ENCODE data around the gene TRIO. TPM values are rescaled to one million over a fixed set of nuclear protein-coding genes. Genes with fewer than 3 reads are reported as not detected.

The TRIO gene
- polyA plus RNA-seq, 1 experiment = 176 TPM

DNA sequence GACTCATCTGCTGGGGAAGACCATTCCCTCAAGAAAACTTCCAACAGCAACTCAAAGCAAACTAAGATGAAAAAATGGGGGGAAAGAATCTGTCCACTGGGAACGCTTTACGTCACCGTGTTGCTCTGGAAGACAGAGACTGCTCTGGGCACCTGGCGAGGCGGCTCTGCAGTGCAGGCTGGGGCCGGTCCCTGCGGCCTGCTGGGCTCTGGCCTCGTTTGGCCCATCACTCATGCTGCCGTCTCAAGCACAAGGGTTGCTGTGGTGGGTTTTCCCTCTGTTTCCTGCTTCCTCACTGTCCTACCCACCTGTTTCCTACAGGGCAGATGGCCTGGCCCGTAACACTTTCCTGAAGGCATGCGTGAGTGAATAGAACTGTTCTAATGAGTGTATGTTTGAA, 345.6 kb downstream of the TRIO start:
- TF ChIP-seq, protein P1, sequence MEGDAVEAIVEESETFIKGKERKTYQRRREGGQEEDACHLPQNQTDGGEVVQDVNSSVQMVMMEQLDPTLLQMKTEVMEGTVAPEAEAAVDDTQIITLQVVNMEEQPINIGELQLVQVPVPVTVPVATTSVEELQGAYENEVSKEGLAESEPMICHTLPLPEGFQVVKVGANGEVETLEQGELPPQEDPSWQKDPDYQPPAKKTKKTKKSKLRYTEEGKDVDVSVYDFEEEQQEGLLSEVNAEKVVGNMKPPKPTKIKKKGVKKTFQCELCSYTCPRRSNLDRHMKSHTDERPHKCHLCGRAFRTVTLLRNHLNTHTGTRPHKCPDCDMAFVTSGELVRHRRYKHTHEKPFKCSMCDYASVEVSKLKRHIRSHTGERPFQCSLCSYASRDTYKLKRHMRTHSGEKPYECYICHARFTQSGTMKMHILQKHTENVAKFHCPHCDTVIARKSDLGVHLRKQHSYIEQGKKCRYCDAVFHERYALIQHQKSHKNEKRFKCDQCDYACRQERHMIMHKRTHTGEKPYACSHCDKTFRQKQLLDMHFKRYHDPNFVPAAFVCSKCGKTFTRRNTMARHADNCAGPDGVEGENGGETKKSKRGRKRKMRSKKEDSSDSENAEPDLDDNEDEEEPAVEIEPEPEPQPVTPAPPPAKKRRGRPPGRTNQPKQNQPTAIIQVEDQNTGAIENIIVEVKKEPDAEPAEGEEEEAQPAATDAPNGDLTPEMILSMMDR (IDR thresholded peaks at IDR 0.05; ENCODE audit: insufficient read depth, low read depth, low read length) = no peak
- ChIA-PET CTCF (interaction anchor here (1.5 kb wide), 1 partner anchor 21 kb away, joined by 3 read pairs; no protein-coding TSS in a partner anchor), POLR2A (no interaction called here)
- no peak for DNase-seq (ENCODE audit: low read depth)
- H3K4me3 ChIP-seq (ENCODE audit: low read depth, low read length) = no peak overlapping the region
- H3K36me3 ChIP-seq (ENCODE audit: control insufficient read depth, insufficient read depth, low read length) = peaks cover 50% of the 10 kb centered on the region
- H3K27me3 ChIP-seq (ENCODE audit: control insufficient read depth, insufficient read depth, low read length) = no peaks in the 10 kb centered on the region

DNA sequence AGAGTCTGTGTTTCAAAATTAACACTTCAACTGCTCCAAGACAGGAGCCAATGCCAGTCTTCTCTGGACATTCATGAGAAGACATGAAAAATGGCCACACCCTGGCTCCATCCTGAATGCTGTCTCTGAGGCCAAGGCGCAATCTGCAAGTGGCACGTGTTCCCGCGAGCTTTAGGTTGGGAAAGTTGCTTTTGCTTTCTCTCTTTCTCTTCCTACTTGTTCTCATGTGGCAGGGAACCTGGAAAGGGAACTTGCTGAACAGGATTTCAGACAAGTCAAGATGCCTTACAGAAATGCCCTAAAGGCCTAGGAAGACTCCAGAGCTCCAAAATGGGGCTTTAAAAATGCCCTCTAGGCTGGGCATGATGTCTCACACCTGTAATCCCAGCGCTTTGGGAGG, 346.5 kb downstream of the TRIO start:
- Histone ChIP-seq H3K4me3 (ENCODE audit: low read depth, low read length) (no peak overlapping the region), H3K27me3 (ENCODE audit: control insufficient read depth, insufficient read depth, low read length) (no peaks in the 10 kb centered on the region), H3K36me3 (ENCODE audit: control insufficient read depth, insufficient read depth, low read length) (peaks cover 46% of the 10 kb centered on the region)
- CTCF ChIA-PET = interaction anchor here (1.5 kb wide), 1 partner anchor 20 kb away, joined by 3 read pairs; no protein-coding TSS in a partner anchor
- no peak for DNase-seq (ENCODE audit: low read depth)
- TF ChIP-seq, protein P1 (IDR thresholded peaks at IDR 0.05; ENCODE audit: insufficient read depth, low read depth, low read length) = no peak
- POLR2A ChIA-PET = no interaction called here

DNA sequence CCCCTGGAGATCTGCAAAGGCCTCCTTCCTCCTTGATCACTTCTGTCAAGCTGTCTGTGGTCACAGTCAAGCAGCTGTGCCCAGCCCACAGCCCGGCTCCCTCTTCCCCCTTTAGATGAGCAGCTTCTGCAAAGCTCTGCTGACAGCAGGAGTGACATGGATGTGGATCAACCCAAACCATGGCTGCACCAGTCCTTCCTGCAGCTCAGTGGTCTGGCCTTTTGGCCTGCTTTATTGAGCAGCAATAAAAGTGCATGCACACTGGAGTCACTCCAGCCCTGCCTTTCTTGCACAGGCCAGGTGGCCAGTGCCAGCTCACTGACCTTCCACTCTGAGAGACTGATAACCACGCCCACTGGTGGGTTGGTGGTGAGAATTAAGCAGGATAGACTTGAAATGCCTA, 347.2 kb downstream of the TRIO start:
- Histone ChIP-seq H3K4me3 (ENCODE audit: low read depth, low read length) (no peak overlapping the region), H3K27me3 (ENCODE audit: control insufficient read depth, insufficient read depth, low read length) (no peaks in the 10 kb centered on the region), H3K36me3 (ENCODE audit: control insufficient read depth, insufficient read depth, low read length) (peaks cover 44% of the 10 kb centered on the region)
- no peak for DNase-seq (ENCODE audit: low read depth)
- ChIA-PET CTCF (interaction anchor here (1.2 to 1.5 kb wide), 2 partner anchors 19 to 73 kb away, joined by 3 read pairs; no protein-coding TSS in a partner anchor), POLR2A (no interaction called here)
- TF ChIP-seq, protein P1 (IDR thresholded peaks at IDR 0.05; ENCODE audit: insufficient read depth, low read depth, low read length) = no peak

DNA sequence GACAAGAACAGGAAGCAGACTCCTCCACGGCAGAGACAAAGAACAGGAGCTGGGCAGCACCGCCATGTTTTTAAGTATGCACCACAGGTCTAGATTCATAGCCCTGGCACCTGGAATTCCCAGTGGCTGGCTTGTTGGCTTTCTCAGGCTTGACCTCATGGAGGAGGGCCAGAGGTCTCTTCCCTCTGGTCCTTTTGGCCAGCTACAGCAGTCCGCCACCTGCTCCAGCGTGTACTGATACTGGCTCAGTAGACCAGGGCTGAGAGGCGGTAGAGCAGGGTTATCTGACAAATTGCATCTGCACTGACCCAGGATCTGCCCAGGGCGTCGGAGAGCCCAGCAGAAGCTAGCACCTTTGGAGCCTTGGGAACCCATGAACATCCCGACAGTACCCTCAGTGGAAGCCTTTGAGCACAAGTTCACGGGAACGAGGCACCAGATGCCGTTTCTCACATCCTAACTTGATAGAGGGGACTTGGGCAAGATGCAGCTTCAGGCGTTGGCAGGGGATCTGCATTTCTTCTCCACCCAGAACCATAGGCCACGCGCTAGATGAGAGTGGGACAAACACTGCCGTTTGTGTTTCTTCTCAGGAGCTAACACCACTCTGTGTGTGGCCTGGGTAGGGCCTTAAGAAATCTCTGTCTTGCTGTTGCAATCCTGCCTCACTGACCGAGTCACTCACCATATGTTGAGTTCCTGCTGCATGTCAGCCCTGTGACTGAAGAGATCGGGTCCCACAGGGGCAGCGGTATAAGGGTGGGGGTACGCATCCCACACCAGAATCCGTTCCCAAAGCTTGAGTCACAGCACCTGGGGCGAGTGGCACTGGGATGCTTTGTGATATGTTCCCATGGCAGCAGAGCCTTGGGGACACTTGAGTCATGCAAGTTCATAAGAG, 348.1 kb downstream of the TRIO start:
- Histone ChIP-seq H3K4me3 (ENCODE audit: low read depth, low read length) (no peak overlapping the region), H3K36me3 (ENCODE audit: control insufficient read depth, insufficient read depth, low read length) (peaks cover 39% of the 10 kb centered on the region), H3K27me3 (ENCODE audit: control insufficient read depth, insufficient read depth, low read length) (no peaks in the 10 kb centered on the region)
- TF ChIP-seq, protein P1 (IDR thresholded peaks at IDR 0.05; ENCODE audit: insufficient read depth, low read depth, low read length) = no peak
- DNase-seq (ENCODE audit: low read depth) = no peak
- CTCF ChIA-PET = interaction anchor here (1.2 kb wide), 1 partner anchor 74 kb away, joined by 3 read pairs; no protein-coding TSS in a partner anchor
- POLR2A ChIA-PET = no interaction called here

DNA sequence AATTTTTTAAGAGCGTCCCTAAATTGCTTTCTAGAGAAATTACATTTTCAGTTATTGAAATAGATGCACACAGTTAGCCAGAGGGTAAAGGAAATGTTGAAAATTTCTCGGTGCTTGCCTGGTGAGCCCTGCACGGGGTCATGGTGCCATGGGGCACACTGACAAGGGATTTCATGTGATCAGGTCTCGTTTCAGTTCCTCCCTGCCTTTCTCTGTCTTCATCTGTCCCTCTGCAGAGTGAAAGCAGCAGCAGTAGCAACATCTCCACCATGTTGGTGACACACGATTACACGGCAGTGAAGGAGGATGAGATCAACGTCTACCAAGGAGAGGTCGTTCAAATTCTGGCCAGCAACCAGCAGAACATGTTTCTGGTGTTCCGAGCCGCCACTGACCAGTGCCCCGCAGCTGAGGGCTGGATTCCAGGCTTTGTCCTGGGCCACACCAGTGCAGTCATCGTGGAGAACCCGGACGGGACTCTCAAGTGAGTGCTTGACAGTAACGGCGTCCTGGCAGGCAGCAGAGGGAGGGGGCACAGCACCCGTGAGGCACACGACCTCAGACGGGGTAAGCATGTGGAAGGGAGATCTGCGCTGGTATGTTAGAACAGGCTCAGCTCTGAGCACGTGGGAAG, 349.3 kb downstream of the TRIO start:
- H3K36me3 ChIP-seq (ENCODE audit: control insufficient read depth, insufficient read depth, low read length) = peaks cover 40% of the 10 kb centered on the region
- H3K4me3 ChIP-seq (ENCODE audit: low read depth, low read length) = no peak overlapping the region
- no peaks in the 10 kb centered on the region for H3K27me3 ChIP-seq (ENCODE audit: control insufficient read depth, insufficient read depth, low read length)
- TF ChIP-seq, protein P1 (IDR thresholded peaks at IDR 0.05; ENCODE audit: insufficient read depth, low read depth, low read length) = no peak
- DNase-seq (ENCODE audit: low read depth) = no peak
- CTCF ChIA-PET = no interaction called here
- POLR2A ChIA-PET = no interaction called here

Measured in BJ (cell line).